H1 (cell line): ENCODE data around the gene CEL. TPM values are rescaled to one million over a fixed set of nuclear protein-coding genes. Genes with fewer than 3 reads are reported as not detected.

Experiments
- ASH2L ChIP-seq: fragments of 200-600, 300-600 bp; sonication (generic); IDR thresholded peaks from one replicate; pipeline ENCODE4 v1.7.1; 2017; ENCODE audit warnings: low read length
- EGR1 ChIP-seq: IDR thresholded peaks from 2 replicates; pipeline ENCODE4 v1.6.1; 2011; ENCODE audit warnings: low read depth, low read length, borderline replicate concordance
- GTF2F1 ChIP-seq: IDR thresholded peaks from 2 replicates; pipeline ENCODE4 v1.6.1; 2012; ENCODE audit warnings: low read depth, low read length, improper control_type of control experiment, borderline replicate concordance
- KDM4A ChIP-seq: IDR thresholded peaks from one replicate; pipeline ENCODE4 v1.7.1; 2012; ENCODE audit warnings: low read depth, mild to moderate bottlenecking, moderate library complexity, low read length, inconsistent platforms; ENCODE audit not compliant: severe bottlenecking
- RXRA ChIP-seq: IDR thresholded peaks from 2 replicates; pipeline ENCODE4 v1.6.1; 2011; ENCODE audit warnings: low read depth, mild to moderate bottlenecking, low read length, moderate library complexity; ENCODE audit not compliant: insufficient read depth
- SP2 ChIP-seq: IDR thresholded peaks from 2 replicates; pipeline ENCODE4 v1.6.1; 2012; ENCODE audit warnings: mild to moderate bottlenecking, low read length, inconsistent platforms
- SUZ12 ChIP-seq: fragments of 200-600 bp; sonication (generic); IDR thresholded peaks from 2 replicates; pipeline ENCODE4 v1.6.1; 2012; ENCODE audit warnings: mild to moderate bottlenecking, inconsistent platforms, low read length, moderate library complexity, mixed read lengths
- TEAD4 ChIP-seq: IDR thresholded peaks from 2 replicates; pipeline ENCODE4 v1.6.1; 2012; ENCODE audit warnings: low read depth, low read length, inconsistent platforms, mixed read lengths
- polyA plus RNA-seq, 7 experiments: library from polyadenylated mRNA; depleted of rRNA in 3 of 7; stranded (reverse) in 5 of 7; unstranded in 2 of 7; fragments of >200 nt in 5 of 7; fragments of 200-250 nt in 2 of 7; gene quantifications; 1 replicate in 5 of 7; 2 replicates in 1 of 7; 4 replicates in 1 of 7; pipeline versions ENCODE4 v1.2.1 to v1.2.3, GENCODE V29; 2011 to 2013; ENCODE audit warnings: missing spikeins in 2 of 7, mixed read lengths in 2 of 7
- total RNA-seq: library from RNA; stranded (reverse); fragmentation: NEBNext Ultra II Directional; extraction: Animal tissue kit (Norgen Biotek cat#: 25700); gene quantifications from 2 replicates; pipeline ENCODE4 v1.2.1, GENCODE V29; 2021
- TF ChIP-seq, protein P1 (sequence below): IDR thresholded peaks from 2 replicates; pipeline ENCODE4 v1.6.1; 2012; ENCODE audit warnings: inconsistent platforms
- TF ChIP-seq, protein P2 (sequence below): IDR thresholded peaks from 2 replicates; pipeline ENCODE4 v1.6.1; 2011; ENCODE audit warnings: low read depth, mild to moderate bottlenecking, low read length; ENCODE audit not compliant: insufficient read depth

CEL gene
- total and polyA plus RNA-seq, 2 of the 8 experiments (the other 6 are each of a cell fraction or from before 2014, with no cell fraction given), result 1.8 to 3.4 TPM

DNA sequence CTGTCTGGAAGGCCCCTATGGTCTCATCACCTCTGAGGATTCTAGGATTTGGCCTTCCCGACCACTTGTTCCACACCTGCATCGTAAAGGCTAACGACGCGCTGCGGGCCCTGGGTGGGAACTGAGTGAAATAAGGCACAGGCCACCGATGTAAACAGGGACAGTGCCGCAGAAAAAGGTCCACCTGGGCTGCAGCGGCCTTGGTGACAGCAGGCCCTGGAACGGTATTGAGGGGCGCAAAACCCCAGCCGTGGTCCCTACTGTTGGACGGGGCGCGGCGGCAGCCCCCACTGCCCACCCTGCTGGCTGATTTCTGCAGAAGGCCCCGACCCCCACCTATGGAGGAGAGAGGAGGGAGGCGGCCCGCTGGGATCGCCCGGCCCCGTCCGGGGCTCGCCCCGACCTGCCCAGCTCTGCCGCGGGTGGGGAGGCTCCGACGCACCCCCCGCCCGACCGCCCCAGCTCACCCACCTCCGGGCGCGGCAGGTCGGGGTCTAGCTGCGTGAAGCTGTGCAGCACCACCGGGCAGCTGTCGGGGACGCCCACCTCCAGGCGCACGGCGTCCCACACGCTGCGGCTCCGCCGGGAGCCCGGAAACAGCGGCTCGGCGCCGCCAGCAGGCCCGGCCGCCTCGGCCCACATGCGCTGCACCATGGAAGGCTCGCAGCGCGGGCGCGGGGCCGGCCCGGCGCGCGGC, 58.9 kb downstream of the CEL start (continued):
- no peak for TF ChIP-seq RXRA
- no peak for TF ChIP-seq ASH2L
- no peak for TF ChIP-seq GTF2F1
- peak; percentile 71 for TF ChIP-seq KDM4A
- no peak for TF ChIP-seq SP2
- TF ChIP-seq, protein P1, sequence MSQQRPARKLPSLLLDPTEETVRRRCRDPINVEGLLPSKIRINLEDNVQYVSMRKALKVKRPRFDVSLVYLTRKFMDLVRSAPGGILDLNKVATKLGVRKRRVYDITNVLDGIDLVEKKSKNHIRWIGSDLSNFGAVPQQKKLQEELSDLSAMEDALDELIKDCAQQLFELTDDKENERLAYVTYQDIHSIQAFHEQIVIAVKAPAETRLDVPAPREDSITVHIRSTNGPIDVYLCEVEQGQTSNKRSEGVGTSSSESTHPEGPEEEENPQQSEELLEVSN, result 0 out of 2 replicates have a peak, but pooled peaks have one; percentile 19
- TF ChIP-seq, protein P2, sequence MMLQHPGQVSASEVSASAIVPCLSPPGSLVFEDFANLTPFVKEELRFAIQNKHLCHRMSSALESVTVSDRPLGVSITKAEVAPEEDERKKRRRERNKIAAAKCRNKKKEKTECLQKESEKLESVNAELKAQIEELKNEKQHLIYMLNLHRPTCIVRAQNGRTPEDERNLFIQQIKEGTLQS, result no peak
- TF ChIP-seq EGR1, result no peak
- TF ChIP-seq SUZ12, result no peak
- TF ChIP-seq TEAD4, result no peak
